ENCODE results near the gene TMEM255A.
A peak's percentile ranks its signal among the peaks of the same experiment; 100 is the strongest.

Gene TMEM255A

GRCh38 chrX:120253784-120254183 lies 57.5 kb downstream of the TMEM255A start:
- TF ChIP-seq TCF4 (CRISPR knock-in tag; IDR thresholded peaks at IDR 0.05; ENCODE audit: borderline replicate concordance) (no peak), ZC3H10 (CRISPR knock-in tag; IDR thresholded peaks at IDR 0.05) (no peak), ZNF70 (CRISPR knock-in tag; IDR thresholded peaks at IDR 0.05) (no peak), RARB (CRISPR knock-in tag; IDR thresholded peaks at IDR 0.05) (no peak), OSR1 (CRISPR knock-in tag; IDR thresholded peaks at IDR 0.05) (no peak), SNAI2 (CRISPR knock-in tag; IDR thresholded peaks at IDR 0.05) (no peak), CSRNP3 (CRISPR knock-in tag; IDR thresholded peaks at IDR 0.05) (no peak), ISL1 (CRISPR knock-in tag; IDR thresholded peaks at IDR 0.05) (no peak), PATZ1 (CRISPR knock-in tag; IDR thresholded peaks at IDR 0.05; ENCODE audit: borderline replicate concordance) (no peak)
- ATAC-seq = no peak

- ATAC-seq = peak; percentile 33
Observed at GRCh38 chrX:120251471-120252011, 59.7 kb downstream of the TMEM255A start.

More at GRCh38 chrX:120251471-120252011, 59.7 kb downstream of the TMEM255A start:
- TF ChIP-seq SNAI2 (CRISPR knock-in tag; IDR thresholded peaks at IDR 0.05) = no peak
- no peak for TF ChIP-seq POU6F1 (CRISPR knock-in tag; IDR thresholded peaks at IDR 0.05; ENCODE audit: borderline replicate concordance, low read depth)
- TF ChIP-seq RARB (CRISPR knock-in tag; IDR thresholded peaks at IDR 0.05) = no peak
- TF ChIP-seq ZC3H10 (CRISPR knock-in tag; IDR thresholded peaks at IDR 0.05) = no peak
- no peak for TF ChIP-seq OSR1 (CRISPR knock-in tag; IDR thresholded peaks at IDR 0.05)
- TF ChIP-seq BACH2 (CRISPR knock-in tag; IDR thresholded peaks at IDR 0.05; ENCODE audit: borderline replicate concordance) = no peak
- no peak for TF ChIP-seq PPARA (CRISPR knock-in tag; IDR thresholded peaks at IDR 0.05; ENCODE audit: borderline replicate concordance)
- no peak for TF ChIP-seq PATZ1 (CRISPR knock-in tag; IDR thresholded peaks at IDR 0.05; ENCODE audit: borderline replicate concordance)
- TF ChIP-seq CREB5 (CRISPR knock-in tag; IDR thresholded peaks at IDR 0.05; ENCODE audit: low read depth) = no peak
- no peak for TF ChIP-seq TCF4 (CRISPR knock-in tag; IDR thresholded peaks at IDR 0.05; ENCODE audit: borderline replicate concordance)
- TF ChIP-seq CSRNP3 (CRISPR knock-in tag; IDR thresholded peaks at IDR 0.05) = no peak
- no peak for TF ChIP-seq TOX (CRISPR knock-in tag; IDR thresholded peaks at IDR 0.05; ENCODE audit: borderline replicate concordance)
- TF ChIP-seq ZNF565 (CRISPR knock-in tag; conservative IDR thresholded peaks at IDR 0.05; ENCODE audit: low read depth) = no peak

Data from SK-N-SH treated with all-trans-retinoic acid at 6 μM for 48 hours (cell line).